K562 (cell line): ENCODE measurements around the gene TMCC1. TPM values are rescaled to one million over a fixed set of nuclear protein-coding genes. Genes with fewer than 3 reads are reported as not detected.

Experiments used
- KLF16 ChIP-seq: IDR thresholded peaks from 2 replicates; pipeline ENCODE4 v1.6.1; 2016; ENCODE audit warnings: antibody characterized with exemption
- L3MBTL2 ChIP-seq: fragments of 450-650 bp; IDR thresholded peaks from 2 replicates; pipeline ENCODE4 v1.6.1; 2016; ENCODE audit warnings: mild to moderate bottlenecking, moderate library complexity
- MGA ChIP-seq: fragments of 450-650 bp; IDR thresholded peaks from 2 replicates; pipeline ENCODE4 v1.6.1; 2016; ENCODE audit warnings: mild to moderate bottlenecking, moderate library complexity
- RB1 ChIP-seq: fragments of 450-650 bp; IDR thresholded peaks from 2 replicates; pipeline ENCODE4 v1.6.1; 2017; ENCODE audit warnings: low read depth, mild to moderate bottlenecking
- SMC3 ChIP-seq: conservative IDR thresholded peaks from 2 replicates; pipeline ENCODE4 v1.6.1; 2011; ENCODE audit warnings: low read depth, low read length, improper control_type of control experiment; ENCODE audit not compliant: insufficient read depth
- SOX6 ChIP-seq: fragments of 450-650 bp; IDR thresholded peaks from 2 replicates; pipeline ENCODE4 v1.6.1; 2014; ENCODE audit warnings: mild to moderate bottlenecking
- STAG1 ChIP-seq: sonication (generic); formaldehyde crosslinking; IDR thresholded peaks from 2 replicates; pipeline ENCODE4 v1.5.0; 2020; ENCODE audit warnings: missing genetic modification reagents, borderline replicate concordance
- ZBTB7A ChIP-seq: IDR thresholded peaks from 2 replicates; pipeline ENCODE4 v1.6.1; 2011; ENCODE audit warnings: low read depth, mild to moderate bottlenecking, low read length, moderate library complexity, borderline replicate concordance; ENCODE audit not compliant: control insufficient read depth
- ZNF785 ChIP-seq: fragments of 250-450 bp; sonication (Bioruptor Pico); IDR thresholded peaks from 2 replicates; pipeline ENCODE4 v1.4.0; 2020; ENCODE audit warnings: mild to moderate bottlenecking
- polyA plus RNA-seq, 8 experiments: library from polyadenylated mRNA; depleted of rRNA in 4 of 8; stranded (reverse) in 5 of 8; unstranded in 3 of 8; fragments of >200 nt; fragmentation: Nextera tagmentation in 2 of 8; fragmentation: Illumina TruSeq in 1 of 8; extraction: Ambion mirVana in 2 of 8; extraction: Trizol in 1 of 8; gene quantifications; 2 replicates each; pipeline versions ENCODE4 v1.2.1 to v1.2.3, GENCODE V29; 2011 to 2014; ENCODE audit warnings: inconsistent platforms in 1 of 8, missing spikeins in 1 of 8
- total RNA-seq, 7 experiments: library from RNA; depleted of rRNA in 6 of 7; stranded (reverse); fragments of >200 nt in 6 of 7; fragmentation: Illumina TruSeq in 2 of 7; extraction: Trizol in 2 of 7; gene quantifications; 2 replicates each; pipeline versions ENCODE4 v1.2.1 to v1.2.3, GENCODE V29; 2011 to 2021; ENCODE audit warnings: low replicate concordance in 1 of 7
- TF ChIP-seq, protein P1 (sequence below): fragments of 450-650 bp; formaldehyde crosslinking; IDR thresholded peaks from 2 replicates; pipeline ENCODE4 v1.4.0; 2020; ENCODE audit warnings: mild to moderate bottlenecking, moderate library complexity

TMCC1 gene
- total and polyA plus RNA-seq, 9 of the 15 experiments (the other 6 are each of a cell fraction or from before 2014, with no cell fraction given) = 0.89 to 8.7 (median 4.0) TPM

DNA sequence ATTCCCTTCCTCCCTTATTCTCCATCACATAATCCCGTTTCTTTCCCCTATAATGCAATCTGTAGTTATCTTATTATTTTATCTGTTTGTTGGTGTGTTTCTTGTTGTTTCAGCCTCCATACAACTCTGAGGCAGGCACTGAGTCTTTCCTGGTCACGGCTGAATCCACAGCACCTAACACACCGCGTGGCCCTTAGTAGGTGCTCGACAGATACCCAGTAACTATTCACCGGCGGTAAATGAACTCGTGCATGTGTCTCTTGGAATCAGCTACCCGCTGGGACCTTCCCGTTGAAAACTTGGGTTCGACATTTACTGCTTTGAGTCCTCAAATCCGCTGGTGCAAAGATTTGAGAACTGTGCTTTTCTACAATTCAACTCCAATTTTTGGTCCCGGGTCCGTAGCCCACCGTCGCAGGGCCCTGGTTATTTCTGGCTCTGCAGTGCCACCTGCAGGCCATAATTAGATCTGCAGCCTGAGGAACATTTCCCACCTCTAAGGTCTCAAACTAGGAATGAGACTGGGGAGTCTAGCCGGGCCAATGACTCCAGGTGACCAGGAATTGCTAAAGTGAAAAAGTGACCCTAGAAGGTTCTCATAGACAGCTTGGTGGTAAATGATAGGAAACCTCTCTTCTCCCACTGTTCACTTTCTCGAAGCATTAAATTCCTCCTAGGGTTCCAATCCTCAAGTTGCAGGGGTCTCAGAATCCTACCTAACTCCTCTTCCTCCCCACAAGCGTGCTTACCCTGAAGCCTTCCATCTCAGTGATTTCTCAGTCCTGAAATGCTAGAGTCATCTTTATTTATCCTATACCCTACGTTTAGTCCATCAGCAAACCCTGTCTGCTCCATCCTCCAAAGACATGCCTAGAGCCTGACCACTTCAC is 41.0 kb upstream of the TMCC1 start (continued):
- TF ChIP-seq RB1 (peak; percentile 47; the same call in 1 of the 2 replicates), ZNF785 (no peak), ZBTB7A (peak; percentile 76), MGA (peak; percentile 37; the same call in 1 of the 2 replicates), STAG1 (CRISPR knock-in tag) (peak; percentile 57; the same call in 1 of the 2 replicates), KLF16 (0 out of 2 replicates have a peak, but pooled peaks have one; percentile 5), SOX6 (no peak), L3MBTL2 (peak; percentile 42), SMC3 (peak; percentile 64; the same call in 1 of the 2 replicates)
- TF ChIP-seq, protein P1, sequence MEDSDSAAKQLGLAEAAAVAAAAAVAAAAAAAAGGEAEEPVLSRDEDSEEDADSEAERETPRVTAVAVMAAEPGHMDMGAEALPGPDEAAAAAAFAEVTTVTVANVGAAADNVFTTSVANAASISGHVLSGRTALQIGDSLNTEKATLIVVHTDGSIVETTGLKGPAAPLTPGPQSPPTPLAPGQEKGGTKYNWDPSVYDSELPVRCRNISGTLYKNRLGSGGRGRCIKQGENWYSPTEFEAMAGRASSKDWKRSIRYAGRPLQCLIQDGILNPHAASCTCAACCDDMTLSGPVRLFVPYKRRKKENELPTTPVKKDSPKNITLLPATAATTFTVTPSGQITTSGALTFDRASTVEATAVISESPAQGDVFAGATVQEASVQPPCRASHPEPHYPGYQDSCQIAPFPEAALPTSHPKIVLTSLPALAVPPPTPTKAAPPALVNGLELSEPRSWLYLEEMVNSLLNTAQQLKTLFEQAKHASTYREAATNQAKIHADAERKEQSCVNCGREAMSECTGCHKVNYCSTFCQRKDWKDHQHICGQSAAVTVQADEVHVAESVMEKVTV (CRISPR knock-in tag) = peak; percentile 40; the same call in 1 of the 2 replicates
